Activated effector memory CD4-positive, alpha-beta T cell treated with Interleukin-2 at 50 U/mL for 16 hours (primary cell): Measurements from ENCODE around the gene PRRT1.
"Not testable (repeated sequence)": the region's sequence is repeated elsewhere in the genome, so short reads cannot be mapped to it uniquely, and the experiment has no call there.

ENCODE experiments used
- DNase-seq: peaks from one replicate; pipeline ENCODE4 v3.0.0-alpha.2; 2020

PRRT1 gene

DNA sequence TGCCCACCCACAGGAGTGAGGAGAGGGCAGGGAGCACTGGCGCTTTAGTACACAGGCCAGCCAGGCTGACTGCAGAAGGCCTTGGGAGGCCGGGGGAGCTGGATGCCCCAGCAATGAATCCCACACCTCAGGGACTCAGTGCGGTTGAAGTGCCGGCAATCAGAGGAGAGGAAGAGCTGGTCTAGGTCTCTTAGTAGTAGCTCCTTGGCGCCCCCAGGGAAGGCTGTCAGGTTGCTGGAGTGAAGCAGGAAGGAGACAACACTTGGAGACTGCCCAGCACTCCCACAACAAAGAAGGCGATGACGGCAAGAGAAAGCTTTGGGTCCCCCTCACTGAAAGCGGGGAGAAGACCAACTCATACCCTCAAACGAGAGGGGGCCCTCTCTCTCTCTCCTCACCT, 34.3 kb downstream of the PRRT1 start:
- no peak for DNase-seq

DNA sequence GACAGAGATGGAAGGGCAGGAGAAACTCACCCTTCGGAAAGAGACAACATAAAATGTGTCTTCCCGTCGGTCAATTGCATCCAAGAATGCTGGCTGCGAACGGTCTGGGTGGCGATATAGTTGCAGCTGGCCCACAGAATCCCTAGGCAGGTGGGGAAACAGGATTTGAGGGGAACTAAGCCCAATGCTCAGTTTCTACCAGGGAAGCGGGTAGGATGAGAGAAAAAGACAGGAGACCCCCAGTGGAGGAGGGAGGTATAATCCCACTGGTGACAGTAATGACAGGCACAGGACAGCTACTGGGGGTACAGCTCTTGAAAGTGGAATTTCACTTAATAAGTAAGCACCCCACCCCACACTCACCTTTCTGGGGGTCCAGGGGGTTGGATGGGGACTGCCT, 35.1 kb downstream of the PRRT1 start:
- no peak for DNase-seq

DNA sequence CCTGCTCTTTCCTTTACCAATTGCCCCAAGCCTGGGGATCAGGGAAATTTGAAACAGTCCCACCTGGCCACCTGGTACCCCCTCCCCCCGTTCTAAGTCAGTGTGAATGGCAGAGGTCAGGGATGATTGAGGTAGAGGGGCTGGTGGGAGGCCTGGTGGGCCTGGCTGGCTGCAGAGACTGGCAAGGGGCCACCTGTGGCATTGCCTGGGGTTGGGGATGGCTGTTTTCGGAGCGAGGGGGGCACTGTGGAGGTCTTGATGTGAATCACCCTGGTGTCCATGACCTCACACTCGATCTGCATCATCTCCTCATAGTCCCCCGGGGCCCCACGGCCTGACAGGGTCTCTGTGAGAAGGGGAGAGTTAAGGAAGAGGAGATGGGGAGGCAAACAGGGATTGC, 36.1 kb downstream of the PRRT1 start:
- DNase-seq, result no peak

DNA sequence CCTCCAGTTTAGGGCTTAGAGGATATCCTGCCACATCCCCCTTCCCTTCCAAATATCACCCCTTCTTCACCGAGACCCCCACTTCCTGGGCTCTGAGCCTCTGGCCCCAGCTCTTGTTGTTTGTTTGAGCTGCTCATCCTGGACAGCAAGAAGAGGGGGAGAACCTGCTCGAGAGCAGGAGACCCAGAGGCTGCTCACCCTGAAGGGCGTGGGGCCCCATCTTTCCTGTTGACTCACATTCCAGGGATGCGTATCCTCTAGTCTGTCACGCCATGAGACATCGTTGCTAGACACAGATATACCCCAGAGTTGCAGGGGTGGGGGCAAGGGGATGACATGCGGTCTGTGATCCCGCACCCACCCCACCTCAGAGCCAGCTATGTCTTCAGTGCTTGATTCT, 36.9 kb downstream of the PRRT1 start:
- DNase-seq, result no peak

DNA sequence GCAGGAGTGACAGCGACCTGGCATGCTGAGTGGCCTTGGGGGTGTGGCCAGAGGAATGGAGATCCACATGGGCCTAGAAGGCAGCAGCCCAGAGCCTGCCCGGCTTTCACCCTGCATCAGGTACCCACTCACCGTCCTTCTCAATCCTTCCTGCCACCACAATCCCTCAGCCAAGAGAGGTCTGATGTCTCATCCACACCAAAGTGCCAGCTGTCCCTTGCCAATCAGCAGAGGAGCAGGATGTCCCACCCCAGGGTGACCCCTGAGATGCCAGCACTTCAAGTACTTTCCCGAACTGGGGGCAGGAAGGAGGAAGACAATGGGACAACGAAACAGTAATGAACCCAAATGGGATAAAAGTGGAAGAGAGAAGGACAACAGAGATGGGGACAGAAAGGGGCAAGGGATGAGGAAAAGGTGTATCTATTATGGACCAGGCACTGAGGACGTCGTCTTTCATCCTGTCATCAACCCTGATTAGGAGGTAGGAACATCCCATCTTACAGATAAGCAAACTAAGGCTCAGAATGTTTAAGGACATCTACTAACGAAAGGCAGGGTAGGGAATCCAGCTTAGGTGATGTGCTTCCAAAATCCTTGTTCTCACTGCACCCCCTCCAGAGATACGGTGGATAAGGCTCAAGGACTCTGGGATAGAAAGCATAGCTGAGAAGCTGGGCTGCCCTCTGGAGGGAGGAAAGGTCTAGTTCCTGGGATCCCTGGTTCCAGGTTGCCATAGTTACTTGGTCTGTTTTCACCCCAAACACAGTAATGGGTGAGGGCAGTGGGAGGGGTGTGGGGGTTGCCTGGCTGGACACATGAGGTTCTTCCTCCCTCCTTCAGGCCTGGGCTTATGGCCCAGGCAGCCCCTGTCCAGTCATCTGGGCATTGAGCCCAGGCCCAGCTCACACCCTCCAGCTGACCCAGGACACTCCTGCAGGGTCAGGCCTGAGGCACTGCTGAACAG, 38.1 kb downstream of the PRRT1 start:
- no peak for DNase-seq

DNA sequence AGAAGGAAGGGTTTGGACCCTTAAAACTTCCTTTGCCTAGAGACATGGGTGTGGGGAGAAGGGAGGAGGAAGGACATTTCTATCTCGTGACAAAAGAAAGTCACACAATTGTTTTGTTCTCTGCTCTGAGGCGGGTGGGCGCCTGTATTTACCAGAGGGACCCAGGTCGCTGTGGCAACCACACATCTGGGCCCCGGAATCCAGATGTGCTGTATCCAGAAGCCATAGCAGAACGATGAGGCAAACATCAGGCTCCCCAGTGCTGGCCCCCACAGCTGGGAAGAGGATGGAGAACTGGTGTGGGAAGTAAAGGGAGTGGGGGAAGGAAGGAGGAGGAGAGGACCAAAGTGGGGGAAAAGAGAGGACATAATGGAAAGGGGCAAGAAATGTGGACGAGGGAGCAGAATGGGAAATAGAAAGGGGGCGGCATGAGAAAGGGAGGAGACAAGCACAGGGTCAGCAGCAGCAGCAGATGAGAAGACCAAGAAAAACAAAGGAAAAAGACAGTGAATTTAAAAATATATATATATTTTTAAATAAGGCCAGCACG, 39.2 kb downstream of the PRRT1 start:
- no peak for DNase-seq

DNA sequence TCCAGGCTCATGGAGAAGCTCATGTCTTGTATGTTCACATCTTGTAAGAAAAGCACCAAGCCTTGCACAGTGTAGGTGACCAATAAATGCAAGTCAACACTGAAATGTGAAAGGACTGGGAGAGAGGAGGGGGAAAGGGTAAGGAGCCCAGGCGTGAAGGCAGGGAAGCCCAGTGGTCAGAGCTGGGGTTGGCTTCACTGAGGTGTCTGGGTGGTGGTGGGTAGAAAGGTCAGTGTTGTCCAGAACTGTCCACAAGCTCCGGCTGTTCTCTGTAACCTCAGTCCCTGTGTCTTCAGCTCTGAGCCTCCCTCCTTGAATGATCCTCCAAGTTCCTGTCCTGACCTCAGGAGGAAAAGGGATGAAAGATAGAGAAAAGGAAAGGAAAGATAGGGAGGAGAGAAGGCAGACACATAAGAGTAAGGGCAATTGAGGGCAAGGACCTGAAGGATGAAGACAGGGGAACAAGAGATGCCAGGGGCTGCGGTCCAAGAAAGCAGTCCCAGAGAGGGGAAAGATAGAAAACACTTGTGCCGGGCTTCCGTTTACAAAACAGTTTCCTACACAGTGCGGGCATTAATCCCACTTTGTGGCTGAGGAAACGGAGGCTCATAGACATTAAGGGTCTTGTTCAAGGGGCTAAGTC, 40.2 kb downstream of the PRRT1 start:
- DNase-seq, result no peak

DNA sequence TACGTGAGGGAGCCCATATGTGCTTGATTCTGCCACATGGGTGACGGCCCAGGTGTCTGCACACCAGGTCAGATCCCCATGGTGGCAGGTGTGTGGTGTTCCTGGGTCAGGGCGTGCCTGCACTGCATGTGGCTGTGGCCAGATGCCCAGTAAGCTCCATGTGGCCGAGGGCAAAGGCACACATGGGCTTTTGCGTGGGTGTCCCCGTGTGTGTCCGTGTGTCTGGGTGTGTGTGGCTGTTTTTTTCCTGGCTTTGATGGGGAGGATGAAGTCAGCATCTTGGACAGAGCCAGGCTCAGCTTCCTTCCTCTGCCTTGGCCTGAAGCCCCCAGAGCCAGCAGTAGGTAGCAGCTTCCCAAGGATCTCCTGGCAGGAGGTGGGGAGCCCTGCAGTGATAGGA, 41.1 kb downstream of the PRRT1 start:
- no peak for DNase-seq

DNA sequence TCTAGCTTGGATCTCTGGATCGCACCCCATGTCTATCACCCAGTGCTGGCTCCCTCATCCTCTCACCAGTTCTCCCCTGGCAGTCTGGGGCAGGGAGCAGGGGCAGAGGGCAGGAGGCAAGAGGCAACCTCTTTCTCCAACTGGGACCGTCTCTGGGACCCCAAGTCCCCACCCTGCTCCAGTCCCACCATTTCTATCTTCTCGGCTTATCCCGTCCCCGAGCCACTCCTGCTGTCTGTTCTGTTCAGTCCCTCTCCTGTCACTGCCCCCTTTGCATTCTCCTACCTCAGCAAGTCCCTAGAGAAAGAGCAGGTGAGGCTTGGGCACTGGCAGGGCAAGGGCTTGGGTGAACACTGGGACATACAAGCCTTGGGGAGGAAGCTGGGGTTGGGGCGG, 42.0 kb downstream of the PRRT1 start:
- DNase-seq, result no peak

DNA sequence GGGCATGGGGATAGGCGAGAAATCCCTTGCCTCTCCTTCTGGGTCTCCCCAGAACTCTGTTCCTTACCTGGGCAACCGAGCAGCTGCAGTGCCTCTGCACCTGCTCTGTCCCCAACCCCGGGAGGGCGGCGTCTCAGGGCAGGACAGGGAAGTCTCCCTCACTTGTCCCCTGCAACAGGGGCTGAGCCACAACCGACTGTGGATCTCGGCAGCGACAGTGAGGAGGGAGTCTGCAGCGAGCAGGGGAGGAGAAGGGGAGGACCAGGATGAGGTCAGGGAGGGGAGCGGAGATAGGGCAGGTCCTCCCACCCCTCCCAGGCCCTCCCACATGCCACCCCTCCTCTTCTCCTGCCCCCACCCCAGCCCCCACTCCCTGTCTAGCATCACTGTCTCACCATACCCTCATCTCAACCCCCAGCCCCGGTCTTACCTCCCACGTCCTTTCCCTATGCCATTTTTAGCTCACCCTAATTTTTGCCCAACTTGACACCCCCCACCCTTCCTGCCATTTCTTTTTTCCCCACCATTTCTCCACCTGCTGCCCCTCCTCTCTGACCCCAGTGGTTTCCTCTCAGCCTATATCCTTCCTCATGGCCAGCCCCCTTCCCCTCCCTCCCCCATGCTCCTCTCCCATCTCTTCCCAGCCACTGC, 42.5 kb downstream of the PRRT1 start, which contains the start of gene TNXB:
TSS of gene TNXB (minus strand) at position 225 of the 651 bp plus-strand sequence. CDS start 11,140 bp downstream, outside the sequence.
- DNase-seq, result no peak

DNA sequence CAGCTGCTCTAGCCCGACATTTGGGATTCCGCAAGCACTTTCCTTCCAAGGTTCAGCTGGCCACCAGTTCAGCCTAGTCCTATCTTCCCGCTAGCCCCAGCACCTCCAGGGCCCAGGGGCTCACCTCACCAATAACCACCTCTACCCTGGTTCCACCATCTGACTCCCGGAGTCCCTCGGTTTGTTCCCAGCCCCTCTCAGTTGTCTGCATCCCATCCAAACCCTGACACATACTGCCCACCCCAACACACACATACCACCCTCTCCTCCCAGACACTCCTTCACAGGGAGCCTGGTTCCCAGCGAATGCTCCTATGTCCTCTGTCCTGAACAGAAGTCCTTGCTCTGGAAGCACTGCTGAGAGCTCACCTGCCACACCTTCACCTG, 43.0 kb downstream of the PRRT1 start:
- no peak for DNase-seq

DNA sequence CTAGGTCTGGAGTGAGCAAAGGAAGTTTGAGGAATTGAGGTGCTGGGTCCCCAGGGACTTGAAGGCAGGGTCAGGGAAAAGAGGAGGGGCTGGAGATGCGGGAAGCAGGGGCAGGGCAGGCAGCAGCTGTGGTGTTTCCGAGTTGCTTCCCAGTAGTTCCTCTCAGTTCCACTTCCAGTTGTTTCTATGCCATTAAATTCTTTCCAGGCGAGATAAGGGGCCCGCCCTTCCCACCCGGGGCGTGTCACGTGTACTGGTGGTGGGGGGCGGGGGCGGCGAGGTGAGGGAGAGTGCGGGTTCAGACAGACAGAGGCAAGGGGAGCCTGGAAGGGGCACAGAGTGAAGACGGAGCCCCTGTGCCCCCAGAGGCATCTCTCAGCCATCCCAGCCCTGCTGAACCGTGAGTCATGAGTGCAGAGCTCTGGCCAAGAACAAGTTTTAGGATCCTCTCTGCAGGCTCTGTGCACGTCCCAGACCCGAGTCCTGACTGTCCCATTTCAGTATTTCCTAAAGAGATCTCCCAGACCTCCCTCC, 43.6 kb downstream of the PRRT1 start:
- DNase-seq, result no peak

DNA sequence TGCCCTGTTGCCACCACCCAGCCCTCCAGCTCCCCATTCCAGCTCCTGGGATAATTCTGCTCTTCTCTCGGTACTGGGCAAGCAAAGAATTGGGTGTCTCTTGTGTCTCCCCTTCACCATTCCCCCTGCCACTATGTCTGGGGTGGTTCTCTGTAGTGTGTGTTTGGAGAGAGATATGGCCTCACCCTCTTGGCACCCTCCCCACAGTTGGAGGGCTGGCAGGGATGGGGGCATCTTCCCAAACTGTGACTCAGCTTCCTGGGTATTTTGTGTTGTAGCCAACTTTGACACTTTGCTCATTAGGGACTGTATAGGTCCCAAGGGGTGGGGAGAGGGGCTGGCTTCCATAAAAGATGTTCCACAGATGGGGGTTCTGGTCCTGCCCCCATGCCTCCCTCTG, 44.3 kb downstream of the PRRT1 start:
- DNase-seq, result no peak

DNA sequence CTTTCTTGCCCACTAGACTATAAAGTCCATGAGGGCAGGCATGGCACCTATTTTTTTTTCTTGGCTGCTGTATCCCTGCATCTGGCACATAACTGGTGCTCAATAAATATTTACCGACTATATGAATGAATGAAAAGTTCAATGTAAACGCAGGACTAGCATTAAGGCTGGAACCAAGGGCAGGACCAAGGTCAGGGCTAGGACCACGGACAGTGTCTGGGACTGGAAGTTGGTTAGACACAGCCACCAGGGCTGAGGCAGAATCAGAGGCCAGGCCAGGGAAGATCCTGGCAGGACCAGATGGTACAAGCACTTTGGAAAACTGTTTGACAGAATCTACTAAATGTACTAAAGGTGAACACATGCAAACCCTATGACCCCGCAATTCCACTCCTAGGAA, 46.3 kb downstream of the PRRT1 start:
- no peak for DNase-seq

DNA sequence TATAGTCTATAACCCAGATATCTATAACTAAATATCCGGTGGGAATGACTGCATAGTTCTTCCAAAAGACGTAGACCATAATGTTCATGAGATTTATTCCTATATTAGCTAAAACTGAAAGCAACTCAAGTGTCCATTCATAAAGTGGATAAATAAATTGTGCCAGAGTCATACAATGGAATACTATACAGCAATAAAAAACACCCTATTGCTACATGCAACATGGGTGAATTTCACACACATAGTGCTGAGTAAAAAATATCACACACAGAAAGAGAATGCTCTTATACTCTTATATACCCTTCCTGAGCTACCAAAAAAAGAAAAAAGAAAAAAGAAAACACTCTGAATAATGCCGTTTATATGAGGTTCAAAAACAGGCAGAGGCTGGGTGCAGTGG, 49.5 kb downstream of the PRRT1 start:
- no peak for DNase-seq

DNA sequence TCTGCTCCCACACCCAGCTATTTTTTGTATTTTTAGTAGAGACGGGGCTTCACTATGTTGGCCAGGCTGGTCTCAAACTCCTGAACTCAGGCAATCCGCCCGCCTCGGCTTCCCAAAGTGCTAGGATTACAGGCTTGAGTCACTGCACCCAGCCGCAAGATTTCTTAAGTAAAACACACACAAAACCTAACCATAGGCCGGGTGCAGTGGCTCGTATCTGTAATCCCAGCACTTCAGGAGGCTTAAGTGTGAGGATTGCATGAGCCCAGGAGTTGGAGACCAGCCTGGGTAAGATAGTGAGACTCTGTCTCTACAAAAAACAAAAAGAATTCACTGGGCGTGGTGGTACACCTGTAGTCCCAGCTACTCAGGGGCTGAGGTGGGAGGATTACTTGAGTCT, 51.5 kb downstream of the PRRT1 start:
- not testable (repeated sequence) for DNase-seq
